IPS-NIHi11 (cell line): ENCODE measurements around the gene PARN.

Experiments
- DNase-seq: peaks from one replicate; pipeline ENCODE4 v3.0.0; 2012; ENCODE audit warnings: mixed read lengths, low spot score

PARN gene

GRCh38 chr16:14499110-14499509 lies 130.9 kb downstream of the PARN start:
- DNase-seq = no peak

GRCh38 chr16:14497245-14498082 lies 132.6 kb downstream of the PARN start:
- no peak for DNase-seq

- DNase-seq = no peak
These were observed 133.3 kb downstream of the PARN start for GRCh38 chr16:14496786-14497185.

- DNase-seq = no peak
These were observed 133.9 kb downstream of the PARN start for GRCh38 chr16:14496047-14496770.

- no peak for DNase-seq
These were observed 134.6 kb downstream of the PARN start for GRCh38 chr16:14495213-14496046.

GRCh38 chr16:14494396-14494966 lies 135.6 kb downstream of the PARN start:
- no peak for DNase-seq

- no peak for DNase-seq
These were observed 136.3 kb downstream of the PARN start for GRCh38 chr16:14493791-14494190.

GRCh38 chr16:14492614-14493013 lies 137.4 kb downstream of the PARN start:
- DNase-seq = no peak

GRCh38 chr16:14491861-14492529 lies 138.1 kb downstream of the PARN start:
- no peak for DNase-seq

- DNase-seq = no peak
These were observed 139.8 kb downstream of the PARN start for GRCh38 chr16:14490235-14490634.

- peak; percentile 59 for DNase-seq
These were observed 140.6 kb downstream of the PARN start for GRCh38 chr16:14489460-14489859.

- DNase-seq = no peak
These were observed 142.5 kb downstream of the PARN start for GRCh38 chr16:14487579-14487978.

GRCh38 chr16:14486520-14487303 lies 143.3 kb downstream of the PARN start:
- DNase-seq = peak; percentile 74

GRCh38 chr16:14485811-14486519 lies 144.1 kb downstream of the PARN start:
- DNase-seq = no peak

- no peak for DNase-seq
These were observed 144.9 kb downstream of the PARN start for GRCh38 chr16:14485121-14485551.

- no peak for DNase-seq
These were observed 146.2 kb downstream of the PARN start for GRCh38 chr16:14483819-14484385.

- no peak for DNase-seq
These were observed 153.9 kb downstream of the PARN start for GRCh38 chr16:14476183-14476582.

- DNase-seq = no peak
These were observed 154.5 kb downstream of the PARN start for GRCh38 chr16:14475370-14476139.

GRCh38 chr16:14473488-14473887 lies 156.6 kb downstream of the PARN start:
- no peak for DNase-seq
